ENCODE data around the gene MPRIP.

MPRIP gene

DNA sequence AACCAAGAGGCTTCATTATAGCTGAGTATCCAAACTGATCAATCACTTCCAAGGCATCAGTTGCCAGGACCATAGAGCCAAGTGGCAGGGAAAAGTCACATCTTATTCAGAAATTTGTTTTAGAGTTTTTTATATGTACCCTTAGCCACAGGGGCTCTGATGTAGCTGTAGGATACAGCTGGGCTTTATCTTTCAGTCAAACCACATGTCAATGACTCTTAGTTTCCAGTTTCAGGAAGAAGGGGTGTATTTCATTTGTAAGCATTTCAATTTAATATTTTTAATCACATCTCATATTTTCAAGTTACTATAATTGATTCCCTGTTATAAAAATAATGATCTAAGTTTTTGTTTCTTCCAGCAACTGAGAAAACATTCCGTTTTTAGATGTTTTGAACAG is 197.6 kb downstream of the MPRIP start:
- TF ChIP-seq, protein P1, sequence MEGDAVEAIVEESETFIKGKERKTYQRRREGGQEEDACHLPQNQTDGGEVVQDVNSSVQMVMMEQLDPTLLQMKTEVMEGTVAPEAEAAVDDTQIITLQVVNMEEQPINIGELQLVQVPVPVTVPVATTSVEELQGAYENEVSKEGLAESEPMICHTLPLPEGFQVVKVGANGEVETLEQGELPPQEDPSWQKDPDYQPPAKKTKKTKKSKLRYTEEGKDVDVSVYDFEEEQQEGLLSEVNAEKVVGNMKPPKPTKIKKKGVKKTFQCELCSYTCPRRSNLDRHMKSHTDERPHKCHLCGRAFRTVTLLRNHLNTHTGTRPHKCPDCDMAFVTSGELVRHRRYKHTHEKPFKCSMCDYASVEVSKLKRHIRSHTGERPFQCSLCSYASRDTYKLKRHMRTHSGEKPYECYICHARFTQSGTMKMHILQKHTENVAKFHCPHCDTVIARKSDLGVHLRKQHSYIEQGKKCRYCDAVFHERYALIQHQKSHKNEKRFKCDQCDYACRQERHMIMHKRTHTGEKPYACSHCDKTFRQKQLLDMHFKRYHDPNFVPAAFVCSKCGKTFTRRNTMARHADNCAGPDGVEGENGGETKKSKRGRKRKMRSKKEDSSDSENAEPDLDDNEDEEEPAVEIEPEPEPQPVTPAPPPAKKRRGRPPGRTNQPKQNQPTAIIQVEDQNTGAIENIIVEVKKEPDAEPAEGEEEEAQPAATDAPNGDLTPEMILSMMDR (IDR thresholded peaks at IDR 0.05; ENCODE audit: insufficient read depth, low read length, poor library complexity, severe bottlenecking): no peak
- DNase-seq (ENCODE audit: extremely low read depth, insufficient read length): no peak
- no peaks in the 10 kb centered on the region for H3K36me3 ChIP-seq (ENCODE audit: control insufficient read depth, insufficient read depth, low read length)
- H3K27me3 ChIP-seq (replicated peaks; ENCODE audit: control insufficient read depth, insufficient read depth, low read length): no peaks in the 10 kb centered on the region
- no peak overlapping the region for H3K4me3 ChIP-seq (replicated peaks; ENCODE audit: low read depth, low read length)

DNA sequence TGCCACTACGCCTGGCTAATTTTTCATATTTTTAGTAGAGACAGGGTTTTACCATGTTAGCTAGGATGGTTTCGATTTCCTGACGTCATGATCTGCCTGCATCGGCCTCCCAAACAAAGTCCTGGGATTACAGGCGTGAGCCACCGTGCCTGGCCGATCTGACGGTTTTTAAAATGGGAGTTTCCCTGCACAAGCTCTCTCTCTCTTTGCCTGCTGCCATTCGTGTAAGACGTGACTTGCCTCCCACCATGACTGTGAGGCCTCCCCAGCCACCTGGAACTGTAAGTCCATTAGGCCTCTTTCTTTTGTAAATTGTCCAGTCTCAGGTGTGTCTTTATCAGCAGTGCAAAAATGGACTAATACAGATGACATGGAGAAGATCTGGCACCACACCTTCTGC is 199.4 kb downstream of the MPRIP start:
- no peak overlapping the region for H3K4me3 ChIP-seq (replicated peaks; ENCODE audit: low read depth, low read length)
- H3K27me3 ChIP-seq (replicated peaks; ENCODE audit: control insufficient read depth, insufficient read depth, low read length): no peaks in the 10 kb centered on the region
- TF ChIP-seq, protein P1 (IDR thresholded peaks at IDR 0.05; ENCODE audit: insufficient read depth, low read length, poor library complexity, severe bottlenecking): no peak
- DNase-seq (ENCODE audit: extremely low read depth, insufficient read length): no peak
- no peaks in the 10 kb centered on the region; the same call in 1 of the 2 replicates for H3K36me3 ChIP-seq (ENCODE audit: control insufficient read depth, insufficient read depth, low read length)

DNA sequence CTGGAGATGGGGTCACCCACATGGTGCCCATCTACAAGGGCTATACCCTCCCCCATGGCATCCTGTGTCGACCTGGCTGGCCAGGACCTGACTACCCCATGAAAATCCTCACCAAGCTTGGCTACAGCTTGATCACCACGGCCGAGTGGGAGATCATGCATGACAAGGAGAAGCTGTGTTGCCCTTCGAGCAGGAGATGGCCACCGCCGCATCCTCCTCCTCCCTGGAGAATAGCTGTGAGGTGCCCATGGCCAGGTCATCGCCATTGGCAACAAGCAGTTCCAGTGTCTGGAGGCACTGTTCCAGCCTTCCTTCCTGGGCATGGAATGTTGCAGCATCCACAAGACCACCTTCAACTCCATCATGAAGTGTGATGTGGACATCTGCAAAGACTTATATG is 200.0 kb downstream of the MPRIP start:
- Histone ChIP-seq H3K4me3 (replicated peaks; ENCODE audit: low read depth, low read length) (no peak overlapping the region), H3K27me3 (replicated peaks; ENCODE audit: control insufficient read depth, insufficient read depth, low read length) (no peaks in the 10 kb centered on the region), H3K36me3 (ENCODE audit: control insufficient read depth, insufficient read depth, low read length) (no peaks in the 10 kb centered on the region; the same call in 1 of the 2 replicates)
- DNase-seq (ENCODE audit: extremely low read depth, insufficient read length): no peak
- TF ChIP-seq, protein P1 (IDR thresholded peaks at IDR 0.05; ENCODE audit: insufficient read depth, low read length, poor library complexity, severe bottlenecking): no peak
